HG03159 (cell line): ENCODE data around the gene KHK.

Source experiments
- ATAC-seq: cut with Tn5 transposase; IDR thresholded peaks from one replicate; pipeline ENCODE4 v1.9.1; 2021; ENCODE audit warnings: mild to moderate bottlenecking, moderate library complexity; ENCODE audit not compliant: unreplicated experiment

KHK gene

GRCh38 chr2:27086724-27087593, at the start of gene KHK:
Gene KHK (plus strand): TSS chr2:27086772. CDS start chr2:27087260, 488 bp downstream.
- no peak for ATAC-seq

- no peak for ATAC-seq
Observed at GRCh38 chr2:27038012-27038411, 48.6 kb upstream of the KHK start.

GRCh38 chr2:27038631-27039339, 47.8 kb upstream of the KHK start:
- no peak for ATAC-seq

- no peak for ATAC-seq
Observed at GRCh38 chr2:27039426-27039825, 47.1 kb upstream of the KHK start.

GRCh38 chr2:27039871-27040270, 46.7 kb upstream of the KHK start:
- ATAC-seq: no peak

- ATAC-seq: no peak
Observed at GRCh38 chr2:27040282-27040681, 46.3 kb upstream of the KHK start.

- no peak for ATAC-seq
Observed at GRCh38 chr2:27041752-27042151, 44.8 kb upstream of the KHK start.

- ATAC-seq: peak; percentile 67
Observed at GRCh38 chr2:27042159-27042661, 44.4 kb upstream of the KHK start.

GRCh38 chr2:27042985-27043634, 43.5 kb upstream of the KHK start:
- ATAC-seq: no peak

GRCh38 chr2:27049422-27050280, 36.9 kb upstream of the KHK start:
- ATAC-seq: peak; percentile 17

GRCh38 chr2:27050281-27050995, 36.1 kb upstream of the KHK start:
- peak; percentile 47 for ATAC-seq

GRCh38 chr2:27050996-27051901, 35.3 kb upstream of the KHK start, which contains the start of gene AGBL5:
Gene AGBL5 (plus strand): TSS chr2:27051668. CDS start chr2:27052959, 1,291 bp downstream.
- ATAC-seq: peak; percentile 70

GRCh38 chr2:27051902-27052645, 34.5 kb upstream of the KHK start:
- ATAC-seq: no peak

- ATAC-seq: no peak
Observed at GRCh38 chr2:27053321-27053720, 33.3 kb upstream of the KHK start.

- no peak for ATAC-seq
Observed at GRCh38 chr2:27053776-27054175, 32.8 kb upstream of the KHK start.

- ATAC-seq: no peak
Observed at GRCh38 chr2:27054721-27055120, 31.9 kb upstream of the KHK start.

- no peak for ATAC-seq
Observed at GRCh38 chr2:27057184-27057583, 29.4 kb upstream of the KHK start.

- ATAC-seq: no peak
Observed at GRCh38 chr2:27058210-27058609, 28.4 kb upstream of the KHK start.
